ENCODE results near the gene RADIL. TPM values are rescaled to one million over a fixed set of nuclear protein-coding genes. Genes with fewer than 3 reads are reported as not detected.
A peak's percentile ranks its signal among the peaks of the same experiment; 100 is the strongest.

RADIL gene
- total RNA-seq, 3 donors from 2014 or later (not counting 1 experiment from before 2014, with no cell fraction given), result not detected

- Mint-ChIP-seq H3K9me3 (no peaks in the 10 kb centered on the region), H3K27me3 (ENCODE audit: low read depth in 2 of 2) (peaks cover 9 to 29% of the 10 kb centered on the region in 2 donors), H3K4me1 (peaks cover 0 to 5% of the 10 kb centered on the region in 2 donors), H3K36me3 (no peaks in the 10 kb centered on the region), H3K4me3 (no peak overlapping the region), H3K27ac (no peak overlapping the region)
- TF ChIP-seq CTCF (IDR thresholded peaks at IDR 0.05), result no peak
- H3K4me1 ChIP-seq (ENCODE audit: control insufficient read depth, insufficient read depth, low read length), result no peaks in the 10 kb centered on the region
- no peaks in the 10 kb centered on the region for H3K9me3 ChIP-seq (ENCODE audit: control insufficient read depth, insufficient read depth, low read length)
- H3K36me3 ChIP-seq (ENCODE audit: control insufficient read depth, insufficient read depth, low read length), result no peaks in the 10 kb centered on the region
- H3K27me3 ChIP-seq (ENCODE audit: control insufficient read depth, insufficient read depth, low read length), result peaks cover 2% of the 10 kb centered on the region
- H3K4me3 ChIP-seq (ENCODE audit: low read length), result no peak overlapping the region
- intact Hi-C loops (cut with micrococcal nuclease), result no loop called here
- 66% methylated on average over 4 of the region's 6 CpGs for WGBS (ENCODE audit: insufficient coverage)
- H3K27ac ChIP-seq (ENCODE audit: low read length), result no peak overlapping the region
- ATAC-seq (no peak), DNase-seq (no peak)
Observed at GRCh38 chr7:4854916-4855315, 28.6 kb downstream of the RADIL start.

- Histone ChIP-seq H3K27me3 (ENCODE audit: control insufficient read depth, insufficient read depth, low read length) (no peaks in the 10 kb centered on the region), H3K36me3 (ENCODE audit: control insufficient read depth, insufficient read depth, low read length) (no peaks in the 10 kb centered on the region), H3K27ac (ENCODE audit: low read length) (no peak overlapping the region), H3K4me3 (ENCODE audit: low read length) (no peak overlapping the region), H3K4me1 (ENCODE audit: control insufficient read depth, insufficient read depth, low read length) (no peaks in the 10 kb centered on the region), H3K9me3 (ENCODE audit: control insufficient read depth, insufficient read depth, low read length) (no peaks in the 10 kb centered on the region)
- H3K9me3 Mint-ChIP-seq, result no peaks in the 10 kb centered on the region
- peak in 1 of 3 donors; percentile 52 for ATAC-seq
- H3K4me1 Mint-ChIP-seq, result peaks cover 0 to 5% of the 10 kb centered on the region in 2 donors
- H3K4me3 Mint-ChIP-seq, result no peak overlapping the region
- H3K36me3 Mint-ChIP-seq, result no peaks in the 10 kb centered on the region
- TF ChIP-seq CTCF (IDR thresholded peaks at IDR 0.05), result no peak
- WGBS (ENCODE audit: insufficient coverage), result 80% methylated on average over 6 of the region's 6 CpGs
- intact Hi-C loops (cut with micrococcal nuclease), result no loop called here
- no peak for DNase-seq
- no peak overlapping the region for H3K27ac Mint-ChIP-seq
- H3K27me3 Mint-ChIP-seq (ENCODE audit: low read depth in 2 of 2), result peaks cover 5 to 10% of the 10 kb centered on the region in 2 donors
Observed at GRCh38 chr7:4851459-4852422, 31.8 kb downstream of the RADIL start.

GRCh38 chr7:4850262-4850795, 33.2 kb downstream of the RADIL start:
- intact Hi-C loops (cut with micrococcal nuclease), result no loop called here
- Mint-ChIP-seq H3K9me3 (no peaks in the 10 kb centered on the region), H3K4me1 (peaks cover 0 to 5% of the 10 kb centered on the region in 2 donors), H3K36me3 (no peaks in the 10 kb centered on the region), H3K27ac (no peak overlapping the region), H3K27me3 (ENCODE audit: low read depth in 2 of 2) (peaks cover 5 to 10% of the 10 kb centered on the region in 2 donors), H3K4me3 (no peak overlapping the region)
- ATAC-seq, result no peak
- no peaks in the 10 kb centered on the region for H3K4me1 ChIP-seq (ENCODE audit: control insufficient read depth, insufficient read depth, low read length)
- DNase-seq, result no peak
- H3K9me3 ChIP-seq (ENCODE audit: control insufficient read depth, insufficient read depth, low read length), result no peaks in the 10 kb centered on the region
- no peak overlapping the region for H3K4me3 ChIP-seq (ENCODE audit: low read length)
- H3K27me3 ChIP-seq (ENCODE audit: control insufficient read depth, insufficient read depth, low read length), result no peaks in the 10 kb centered on the region
- WGBS (ENCODE audit: insufficient coverage), result 91% methylated on average over 8 of the region's 8 CpGs
- no peaks in the 10 kb centered on the region for H3K36me3 ChIP-seq (ENCODE audit: control insufficient read depth, insufficient read depth, low read length)
- no peak for TF ChIP-seq CTCF (IDR thresholded peaks at IDR 0.05)
- no peak overlapping the region for H3K27ac ChIP-seq (ENCODE audit: low read length)
